ENCODE results near the gene CCDC146.
"Not testable (repeated sequence)": the region's sequence is repeated elsewhere in the genome, so short reads cannot be mapped to it uniquely, and the experiment has no call there.

CCDC146 gene

DNA sequence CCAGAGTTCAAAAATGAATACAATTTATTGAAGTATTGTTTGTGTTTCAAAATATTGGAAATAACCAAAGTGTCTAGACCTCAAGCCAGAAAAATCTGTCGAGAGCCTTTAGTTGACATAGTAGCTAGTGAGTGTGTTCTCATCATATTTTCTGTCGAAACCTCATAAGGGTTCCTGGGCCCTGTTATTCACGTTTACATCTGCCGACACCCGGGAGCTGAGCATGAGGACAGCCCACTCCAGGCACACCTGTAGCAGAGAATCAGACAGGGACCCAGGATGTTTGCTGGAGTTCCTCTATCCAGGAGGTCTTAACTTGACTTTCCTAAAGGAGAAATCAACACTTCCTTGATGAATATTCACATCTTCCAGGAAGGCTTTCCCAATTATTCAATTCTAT lies 149.4 kb downstream of the CCDC146 start:
- TF ChIP-seq, protein P1, sequence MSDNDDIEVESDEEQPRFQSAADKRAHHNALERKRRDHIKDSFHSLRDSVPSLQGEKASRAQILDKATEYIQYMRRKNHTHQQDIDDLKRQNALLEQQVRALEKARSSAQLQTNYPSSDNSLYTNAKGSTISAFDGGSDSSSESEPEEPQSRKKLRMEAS (IDR thresholded peaks at IDR 0.05; ENCODE audit: low read depth, low read length): no peak
- TF ChIP-seq, protein P2, sequence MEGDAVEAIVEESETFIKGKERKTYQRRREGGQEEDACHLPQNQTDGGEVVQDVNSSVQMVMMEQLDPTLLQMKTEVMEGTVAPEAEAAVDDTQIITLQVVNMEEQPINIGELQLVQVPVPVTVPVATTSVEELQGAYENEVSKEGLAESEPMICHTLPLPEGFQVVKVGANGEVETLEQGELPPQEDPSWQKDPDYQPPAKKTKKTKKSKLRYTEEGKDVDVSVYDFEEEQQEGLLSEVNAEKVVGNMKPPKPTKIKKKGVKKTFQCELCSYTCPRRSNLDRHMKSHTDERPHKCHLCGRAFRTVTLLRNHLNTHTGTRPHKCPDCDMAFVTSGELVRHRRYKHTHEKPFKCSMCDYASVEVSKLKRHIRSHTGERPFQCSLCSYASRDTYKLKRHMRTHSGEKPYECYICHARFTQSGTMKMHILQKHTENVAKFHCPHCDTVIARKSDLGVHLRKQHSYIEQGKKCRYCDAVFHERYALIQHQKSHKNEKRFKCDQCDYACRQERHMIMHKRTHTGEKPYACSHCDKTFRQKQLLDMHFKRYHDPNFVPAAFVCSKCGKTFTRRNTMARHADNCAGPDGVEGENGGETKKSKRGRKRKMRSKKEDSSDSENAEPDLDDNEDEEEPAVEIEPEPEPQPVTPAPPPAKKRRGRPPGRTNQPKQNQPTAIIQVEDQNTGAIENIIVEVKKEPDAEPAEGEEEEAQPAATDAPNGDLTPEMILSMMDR (IDR thresholded peaks at IDR 0.05; ENCODE audit: low read depth, low read length): no peak
- TF ChIP-seq POLR2A (IDR thresholded peaks at IDR 0.05; ENCODE audit: extremely low read depth, insufficient read length) (no peak), MYC (IDR thresholded peaks at IDR 0.05; ENCODE audit: low read depth, low read length) (no peak)
- H3K4me3 ChIP-seq (ENCODE audit: low read depth, low read length): no peak overlapping the region
- DNase-seq (ENCODE audit: low read depth): no peak

DNA sequence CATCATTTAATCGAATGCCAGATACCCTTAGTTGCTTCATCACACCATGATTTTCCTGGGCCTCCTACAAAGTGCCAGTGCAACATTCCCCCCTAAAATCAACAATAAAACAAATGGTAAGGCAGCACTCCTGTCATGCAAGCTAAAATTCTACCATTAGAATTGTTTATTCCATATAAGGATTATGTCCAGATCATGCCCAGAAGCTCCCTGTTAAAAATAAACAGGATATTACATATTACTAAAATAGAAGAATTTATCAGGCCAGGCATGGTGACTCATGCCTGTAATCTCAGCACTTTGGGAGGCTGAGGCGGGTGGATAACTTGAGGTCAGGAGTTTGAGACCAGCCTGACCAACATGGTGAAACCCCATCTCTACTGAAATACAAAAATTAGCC lies 153.2 kb downstream of the CCDC146 start:
- not testable (repeated sequence) for DNase-seq (ENCODE audit: low read depth); H3K4me3 ChIP-seq (ENCODE audit: low read depth, low read length)

DNA sequence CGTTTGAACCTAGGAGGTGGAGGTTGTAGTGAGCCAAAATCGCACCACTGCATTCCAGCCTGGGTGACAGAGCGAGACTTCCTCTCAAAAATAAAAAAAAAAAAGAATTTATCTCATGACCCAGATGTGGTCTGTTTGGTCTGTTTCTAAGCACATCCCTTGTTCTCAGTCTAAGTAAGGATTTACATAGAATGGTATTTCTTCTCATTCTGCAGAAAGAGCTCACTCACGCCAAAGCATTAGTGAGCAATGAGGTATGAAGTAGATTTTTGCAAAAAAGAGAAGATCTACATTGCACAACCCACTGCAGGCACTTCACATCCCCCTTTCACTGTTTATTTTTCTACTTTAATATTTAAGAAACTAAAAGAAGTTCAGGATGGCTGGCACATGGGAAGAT lies 153.7 kb downstream of the CCDC146 start:
- DNase-seq (ENCODE audit: low read depth): peak; percentile 25
- TF ChIP-seq, protein P2 (IDR thresholded peaks at IDR 0.05; ENCODE audit: low read depth, low read length): no peak
- TF ChIP-seq, protein P1 (IDR thresholded peaks at IDR 0.05; ENCODE audit: low read depth, low read length): no peak
- TF ChIP-seq POLR2A (IDR thresholded peaks at IDR 0.05; ENCODE audit: extremely low read depth, insufficient read length): no peak
- no peak for TF ChIP-seq MYC (IDR thresholded peaks at IDR 0.05; ENCODE audit: low read depth, low read length)
- H3K4me3 ChIP-seq (ENCODE audit: low read depth, low read length): no peak overlapping the region

DNA sequence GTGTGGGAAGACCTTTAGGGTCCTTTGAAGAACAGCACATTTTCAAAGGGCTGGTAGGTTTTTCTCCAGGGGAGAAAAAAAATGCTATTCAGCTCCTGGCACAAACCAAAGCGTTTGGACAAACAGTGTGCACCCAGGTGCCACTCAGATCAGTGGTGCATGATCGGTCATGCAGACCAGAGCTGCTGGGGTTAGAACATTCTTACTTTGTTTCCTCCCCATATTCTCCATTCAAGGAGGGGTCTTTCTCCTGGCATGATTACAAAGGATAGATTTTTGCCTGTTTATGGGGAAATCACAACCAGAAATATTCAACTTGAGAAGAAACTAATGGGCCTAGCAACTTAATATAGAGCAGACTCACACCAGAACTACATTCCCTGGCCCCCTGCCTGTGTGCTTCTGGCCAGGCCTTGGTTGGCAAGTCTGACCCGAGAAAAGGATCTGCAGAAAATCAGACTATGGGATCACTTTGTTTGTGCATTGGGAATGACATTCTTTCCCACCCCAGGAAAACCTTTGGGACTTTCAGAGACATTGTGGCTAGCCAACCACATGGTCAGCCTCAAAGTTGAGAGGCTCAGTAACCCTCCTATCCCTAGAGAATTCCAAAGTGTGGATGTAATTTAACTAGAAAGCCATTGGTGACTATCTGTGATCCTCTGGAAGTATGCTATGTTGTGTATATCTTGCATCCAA lies 159.5 kb downstream of the CCDC146 start:
- TF ChIP-seq, protein P1 (IDR thresholded peaks at IDR 0.05; ENCODE audit: low read depth, low read length): no peak
- TF ChIP-seq, protein P2 (IDR thresholded peaks at IDR 0.05; ENCODE audit: low read depth, low read length): no peak
- TF ChIP-seq POLR2A (IDR thresholded peaks at IDR 0.05; ENCODE audit: extremely low read depth, insufficient read length) (no peak), MYC (IDR thresholded peaks at IDR 0.05; ENCODE audit: low read depth, low read length) (no peak)
- no peak overlapping the region for H3K4me3 ChIP-seq (ENCODE audit: low read depth, low read length)
- DNase-seq (ENCODE audit: low read depth): no peak

- DNase-seq (ENCODE audit: low read depth): no peak
These were observed 160.5 kb downstream of the CCDC146 start for GRCh38 chr7:77282897-77283296.

DNA sequence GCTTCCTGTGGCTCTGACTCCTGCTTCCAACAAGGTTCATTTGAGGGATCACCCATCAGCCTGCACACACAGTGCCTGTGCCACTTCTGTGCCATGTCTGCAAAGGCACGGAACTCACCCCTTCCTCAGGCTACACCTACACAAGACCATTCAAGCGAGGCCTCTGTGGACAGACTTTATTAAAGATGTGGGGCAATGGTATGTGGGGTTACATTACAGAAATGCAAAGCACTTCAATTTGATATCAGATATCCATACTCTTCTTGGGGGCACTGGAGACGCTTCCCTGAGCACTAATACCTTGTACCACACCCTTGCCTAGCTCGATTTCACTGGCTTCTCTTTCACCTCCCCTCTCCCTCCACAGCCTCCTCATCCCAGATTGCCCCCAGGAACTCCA lies 161.6 kb downstream of the CCDC146 start:
- no peak for DNase-seq (ENCODE audit: low read depth)
- H3K4me3 ChIP-seq (ENCODE audit: low read depth, low read length): no peak overlapping the region
- TF ChIP-seq POLR2A (IDR thresholded peaks at IDR 0.05; ENCODE audit: extremely low read depth, insufficient read length) (no peak), MYC (IDR thresholded peaks at IDR 0.05; ENCODE audit: low read depth, low read length) (no peak)
- TF ChIP-seq, protein P2 (IDR thresholded peaks at IDR 0.05; ENCODE audit: low read depth, low read length): no peak
- TF ChIP-seq, protein P1 (IDR thresholded peaks at IDR 0.05; ENCODE audit: low read depth, low read length): no peak

More at GRCh38 chr7:77282897-77283296, 160.5 kb downstream of the CCDC146 start:
- no peak for TF ChIP-seq MYC (IDR thresholded peaks at IDR 0.05; ENCODE audit: low read depth, low read length)
- no peak overlapping the region for H3K4me3 ChIP-seq (ENCODE audit: low read depth, low read length)

DNA sequence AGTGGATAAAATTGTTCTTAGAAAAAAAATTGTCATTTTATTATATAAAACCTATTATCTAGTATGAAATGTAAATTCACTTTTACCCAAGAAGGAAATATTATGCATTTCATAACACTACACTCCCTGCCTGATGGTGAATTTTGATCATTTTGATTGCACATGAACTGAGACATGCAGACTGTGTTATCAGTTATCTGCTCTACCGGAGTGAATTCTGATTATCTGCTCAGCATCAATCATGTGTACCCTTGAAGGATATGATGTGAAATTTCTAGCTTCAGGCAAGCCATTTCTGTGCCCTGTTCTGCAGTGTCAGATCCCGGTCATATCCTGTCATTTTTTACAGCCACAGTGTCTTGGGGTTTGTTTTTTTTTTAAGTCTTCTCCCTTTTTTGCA lies 162.2 kb downstream of the CCDC146 start:
- DNase-seq (ENCODE audit: low read depth): no peak
- TF ChIP-seq, protein P1 (IDR thresholded peaks at IDR 0.05; ENCODE audit: low read depth, low read length): no peak
- TF ChIP-seq, protein P2 (IDR thresholded peaks at IDR 0.05; ENCODE audit: low read depth, low read length): no peak
- TF ChIP-seq MYC (IDR thresholded peaks at IDR 0.05; ENCODE audit: low read depth, low read length): no peak
- no peak for TF ChIP-seq POLR2A (IDR thresholded peaks at IDR 0.05; ENCODE audit: extremely low read depth, insufficient read length)
- H3K4me3 ChIP-seq (ENCODE audit: low read depth, low read length): no peak overlapping the region
